Prostate gland (tissue), 2 donors: ENCODE data around the gene LCOR. TPM values are rescaled to one million over a fixed set of nuclear protein-coding genes. Genes with fewer than 3 reads are reported as not detected.

Experiments
- DNase-seq: peaks from one replicate; pipeline ENCODE4 v3.0.0-alpha.2; 2019; ENCODE audit warnings: low spot score
- H3K27ac ChIP-seq, 2 donors: fragments of 200-600 bp; sonication (generic); 2 replicates each; pipeline ENCODE4 v1.5.1; 2017 to 2019
- H3K27me3 ChIP-seq: fragments of 200-600 bp; sonication (generic); replicated peaks from 2 replicates; pipeline ENCODE4 v1.5.1; 2019; ENCODE audit not compliant: insufficient read depth
- H3K36me3 ChIP-seq, 2 donors: fragments of 200-600 bp; sonication (generic); 1 replicate in 1 of 2; 2 replicates in 1 of 2; pipeline versions ENCODE4 v1.5.1 to v1.8.1; 2017 to 2019
- H3K4me1 ChIP-seq: fragments of 200-600 bp; sonication (generic); replicated peaks from 2 replicates; pipeline ENCODE4 v1.5.1; 2019
- H3K4me3 ChIP-seq, 2 donors: fragments of 200-600 bp; sonication (generic); 2 replicates each; pipeline ENCODE4 v1.5.1; 2017 to 2019
- H3K9me3 ChIP-seq: fragments of 200-600 bp; sonication (generic); 2 replicates; pipeline ENCODE4 v1.5.1; 2017
- CTCF ChIP-seq, 4 experiments: fragments of 200-600 bp in 2 of 4; fragments of 450-650 bp in 2 of 4; sonication (generic) in 2 of 4; IDR thresholded peaks; 1 replicate in 3 of 4; 2 replicates in 1 of 4; pipeline ENCODE4 v1.5.1; 2016 to 2019; ENCODE audit warnings: antibody characterized with exemption in 4 of 4, mild to moderate bottlenecking in 2 of 4, moderate library complexity in 2 of 4
- POLR2A ChIP-seq: fragments of 450-650 bp; IDR thresholded peaks from one replicate; pipeline ENCODE4 v1.6.1; 2016; ENCODE audit warnings: antibody characterized with exemption, mild to moderate bottlenecking
- POLR2AphosphoS5 ChIP-seq: sonication (generic); formaldehyde crosslinking; IDR thresholded peaks from one replicate; pipeline ENCODE4 v1.6.1; 2017; ENCODE audit warnings: antibody characterized with exemption
- WGBS: methylation state at CpG from one replicate; pipeline ENCODE4 v1.1.5; 2018; 5-methylcytosine and 5-hydroxymethylcytosine counted together
- intact Hi-C: fragments of 100-400 bp; cut with DNase I; formaldehyde crosslinking; loops from one replicate; pipeline ENCODE4 v1.14.2; 2022
- total RNA-seq, 2 donors: library from RNA; depleted of rRNA; stranded (reverse); fragments of >200 nt; gene quantifications; one replicate each; pipeline ENCODE4 v1.1.0, GENCODE V29; 2016

Gene LCOR
- total RNA-seq, 2 donors from 2014 or later = 32.8 to 40.0 TPM

DNA sequence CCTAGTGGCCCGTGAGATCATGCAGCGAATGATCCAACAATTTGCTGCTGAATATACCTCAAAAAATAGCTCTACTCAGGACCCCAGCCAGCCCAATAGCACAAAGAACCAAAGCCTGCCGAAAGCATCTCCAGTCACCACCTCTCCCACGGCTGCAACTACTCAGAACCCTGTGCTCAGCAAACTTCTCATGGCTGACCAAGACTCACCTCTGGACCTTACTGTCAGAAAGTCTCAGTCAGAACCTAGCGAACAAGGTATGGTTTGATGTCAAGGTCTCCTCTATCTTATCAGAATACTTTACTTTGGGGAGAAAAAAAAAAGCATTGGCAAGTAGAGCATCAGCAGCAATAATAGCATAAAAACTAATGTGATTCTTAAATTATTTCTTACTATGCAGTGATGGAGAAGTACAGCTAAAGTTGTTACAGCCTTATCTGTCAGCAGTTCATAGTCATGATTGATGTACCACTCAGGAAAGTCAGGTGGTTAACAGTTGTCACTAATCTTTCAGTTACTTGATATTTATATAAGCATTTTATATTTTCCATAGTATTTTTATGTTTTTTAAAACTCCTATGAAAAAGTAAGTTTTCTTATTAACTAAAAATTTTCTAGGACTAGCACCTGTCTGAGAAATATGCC is 117.1 kb downstream of the LCOR start:
- H3K4me3 ChIP-seq = no peak overlapping the region
- WGBS = 90% methylated on average over 5 of the region's 5 CpGs
- H3K27me3 ChIP-seq = no peaks in the 10 kb centered on the region
- no peaks in the 10 kb centered on the region for H3K4me1 ChIP-seq
- intact Hi-C loops = no loop called here
- no peak for DNase-seq
- H3K27ac ChIP-seq = no peak overlapping the region
- no peaks in the 10 kb centered on the region for H3K36me3 ChIP-seq
- no peak for TF ChIP-seq CTCF (IDR thresholded peaks at IDR 0.05)
- H3K9me3 ChIP-seq = no peaks in the 10 kb centered on the region

GRCh38 chr10:96951954-96952353 is 119.9 kb downstream of the LCOR start:
- TF ChIP-seq CTCF (IDR thresholded peaks at IDR 0.05) = no peak
- no peak for TF ChIP-seq POLR2AphosphoS5
- no peak for TF ChIP-seq POLR2A
- Histone ChIP-seq H3K4me3 (no peak overlapping the region), H3K27me3 (no peaks in the 10 kb centered on the region), H3K36me3 (no peaks in the 10 kb centered on the region), H3K9me3 (no peaks in the 10 kb centered on the region), H3K27ac (no peak overlapping the region), H3K4me1 (no peaks in the 10 kb centered on the region)
- DNase-seq = no peak
- 60% methylated on average over 2 of the region's 2 CpGs for WGBS
- intact Hi-C loops = no loop called here

DNA sequence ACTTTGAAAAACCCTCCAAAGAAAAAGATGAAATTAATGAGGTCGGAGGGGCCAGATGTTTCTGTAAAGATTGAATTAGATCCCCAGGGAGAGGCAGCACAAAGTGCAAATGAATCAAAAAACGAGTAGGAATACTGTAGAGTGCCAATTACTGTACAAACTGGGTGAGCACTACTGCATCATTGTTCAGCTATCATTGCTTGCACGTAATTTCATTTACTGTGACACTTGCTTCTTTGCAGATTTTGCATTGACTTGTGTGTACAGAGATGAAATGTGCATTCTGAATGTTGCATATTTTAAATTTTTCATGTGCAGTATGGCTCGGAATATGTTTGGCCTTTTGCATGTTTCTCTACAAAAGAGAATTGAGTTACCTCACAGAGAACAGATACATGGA is 123.7 kb downstream of the LCOR start:
- Histone ChIP-seq H3K4me3 (no peak overlapping the region), H3K36me3 (no peaks in the 10 kb centered on the region), H3K4me1 (no peaks in the 10 kb centered on the region), H3K9me3 (no peaks in the 10 kb centered on the region), H3K27me3 (no peaks in the 10 kb centered on the region), H3K27ac (no peak overlapping the region)
- DNase-seq = no peak
- WGBS = 83% methylated on average over 4 of the region's 4 CpGs
- intact Hi-C loops = no loop called here
- TF ChIP-seq CTCF (IDR thresholded peaks at IDR 0.05) (no peak), POLR2A (no peak), POLR2AphosphoS5 (no peak)

DNA sequence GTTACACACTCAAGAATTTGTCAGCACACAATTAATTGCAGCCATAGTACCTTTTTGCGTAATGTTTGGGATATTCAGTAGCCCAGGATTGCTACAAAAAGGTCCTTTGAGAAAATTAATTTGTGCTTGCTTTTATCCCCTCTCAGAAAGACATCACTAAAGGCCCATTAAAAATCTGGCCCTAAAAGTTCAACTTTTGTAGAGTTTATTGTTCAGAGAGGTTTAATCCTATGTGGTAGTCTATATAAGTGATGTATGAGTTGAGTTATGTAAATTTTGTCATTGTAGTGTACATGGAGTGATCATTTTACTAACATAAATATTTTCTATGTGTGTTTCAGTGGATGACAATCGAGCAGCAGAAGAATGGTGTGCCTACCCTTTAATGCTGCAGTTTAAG is 126.0 kb downstream of the LCOR start:
- no peaks in the 10 kb centered on the region for H3K36me3 ChIP-seq

More for the DNA sequence above, 126.0 kb downstream of the LCOR start:
- DNase-seq = no peak
- Histone ChIP-seq H3K9me3 (no peaks in the 10 kb centered on the region), H3K4me1 (no peaks in the 10 kb centered on the region), H3K4me3 (no peak overlapping the region), H3K27ac (no peak overlapping the region), H3K27me3 (no peaks in the 10 kb centered on the region)
- intact Hi-C loops = no loop called here
- WGBS = 92% methylated on average over 2 of the region's 2 CpGs
- TF ChIP-seq POLR2A (no peak), CTCF (IDR thresholded peaks at IDR 0.05) (no peak), POLR2AphosphoS5 (no peak)
